GM19099 (cell line): ENCODE measurements around the gene ALKBH3.

Experiments used
- POLR2A ChIP-seq: IDR thresholded peaks from 3 replicates; pipeline ENCODE4 v1.6.1; 2011; ENCODE audit warnings: low read depth; ENCODE audit not compliant: insufficient read length; ENCODE audit errors: extremely low read depth

ALKBH3 gene

DNA sequence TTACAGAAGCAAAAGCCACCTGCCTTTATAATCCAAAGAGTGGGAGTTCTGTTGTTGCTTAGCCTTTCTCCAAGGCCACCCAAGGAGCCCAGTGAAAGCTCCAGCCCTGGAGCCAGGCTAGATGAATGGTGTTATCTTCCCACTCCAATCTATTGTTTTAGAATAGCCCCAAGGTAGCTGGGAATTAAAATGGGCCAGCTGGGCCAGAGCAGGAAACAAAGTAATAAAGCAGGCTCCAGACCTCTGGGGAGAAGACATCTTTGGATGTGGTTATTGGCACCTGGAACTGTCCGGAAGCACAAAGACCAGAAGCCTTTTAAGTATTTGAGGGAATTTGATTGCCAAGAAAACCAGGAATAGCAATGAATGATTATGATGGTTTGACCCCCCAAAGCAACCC is 70.6 kb downstream of the ALKBH3 start:
- no peak for TF ChIP-seq POLR2A

DNA sequence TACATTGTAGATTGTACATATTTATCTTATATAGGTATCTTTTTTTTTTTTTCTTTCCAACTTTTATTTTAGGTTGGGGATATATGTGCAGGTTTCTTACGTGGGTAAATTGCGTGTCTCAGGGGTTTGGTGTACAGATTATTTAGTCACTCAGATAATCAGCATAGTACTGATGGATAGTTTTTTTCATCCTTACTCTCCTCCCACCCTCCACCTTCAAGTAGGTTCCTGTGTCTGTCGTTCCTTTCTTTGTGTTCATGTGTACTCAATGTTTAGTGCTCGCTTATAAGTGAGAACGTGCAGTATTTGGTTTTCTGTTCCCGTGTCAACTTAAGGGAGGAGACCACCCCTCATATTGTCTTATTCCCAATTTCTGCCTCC is 71.4 kb downstream of the ALKBH3 start:
- TF ChIP-seq POLR2A = no peak

DNA sequence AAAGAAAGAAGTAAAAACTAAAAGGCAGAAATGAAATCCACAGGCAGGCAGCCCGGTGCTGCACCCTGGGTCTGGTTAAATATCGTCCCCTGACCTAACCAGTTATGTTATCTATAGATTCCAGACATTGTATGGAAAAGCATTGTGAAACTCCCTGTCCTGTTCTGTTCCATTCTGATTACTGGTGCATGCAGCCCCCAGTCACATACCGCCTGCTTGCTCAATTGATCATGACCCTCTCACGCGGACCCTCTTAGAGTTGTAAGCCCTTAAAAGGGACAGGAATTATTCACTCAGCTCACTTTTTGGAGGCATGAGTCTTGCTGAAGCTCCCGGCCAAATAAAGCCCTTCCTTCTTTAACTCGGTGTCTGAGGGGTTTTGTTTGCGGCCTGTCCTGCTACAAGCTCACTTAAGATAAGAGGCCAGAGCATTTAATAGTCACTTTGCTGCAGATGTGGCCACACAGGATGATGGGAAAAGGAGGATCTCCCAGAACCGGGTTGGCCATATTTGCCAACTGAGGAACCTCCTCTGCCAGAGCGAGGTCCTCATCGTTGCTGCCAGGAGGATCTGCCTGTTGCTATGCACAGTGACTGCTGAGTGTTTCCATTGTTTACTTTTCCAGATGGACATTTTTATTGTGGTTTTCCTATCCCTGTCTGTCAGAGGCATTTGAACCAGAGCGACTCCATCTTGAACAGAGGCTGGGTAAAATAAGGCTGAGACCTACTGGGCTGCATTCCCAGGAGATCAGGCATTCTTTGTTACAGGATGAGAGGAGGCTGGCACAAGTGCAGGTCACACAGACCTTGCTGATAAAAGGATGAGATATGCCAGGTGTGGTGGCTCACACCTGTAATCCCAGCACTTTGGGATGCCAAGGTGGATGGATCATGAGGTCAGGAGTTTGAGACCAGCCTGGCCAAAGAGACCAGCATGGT is 72.0 kb downstream of the ALKBH3 start:
- TF ChIP-seq POLR2A = no peak

DNA sequence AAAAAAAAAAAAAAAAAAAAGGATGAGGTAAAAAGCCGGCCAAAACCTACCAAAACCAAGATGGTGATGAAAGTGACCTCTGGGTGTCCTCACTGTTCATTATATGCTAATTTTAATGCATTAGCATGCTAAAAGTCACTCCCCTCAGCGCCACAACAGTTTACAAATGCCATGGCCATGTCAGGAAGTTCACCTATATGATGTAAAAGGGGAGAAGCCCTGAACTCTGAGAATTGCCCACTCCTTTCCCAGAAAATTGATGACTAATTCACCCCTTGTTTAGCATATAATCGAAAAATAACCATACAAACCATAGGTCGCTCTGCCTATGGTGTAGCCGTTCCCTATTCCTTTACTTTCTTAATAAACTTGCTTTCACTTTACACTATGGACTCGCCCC is 72.9 kb downstream of the ALKBH3 start:
- no peak for TF ChIP-seq POLR2A

DNA sequence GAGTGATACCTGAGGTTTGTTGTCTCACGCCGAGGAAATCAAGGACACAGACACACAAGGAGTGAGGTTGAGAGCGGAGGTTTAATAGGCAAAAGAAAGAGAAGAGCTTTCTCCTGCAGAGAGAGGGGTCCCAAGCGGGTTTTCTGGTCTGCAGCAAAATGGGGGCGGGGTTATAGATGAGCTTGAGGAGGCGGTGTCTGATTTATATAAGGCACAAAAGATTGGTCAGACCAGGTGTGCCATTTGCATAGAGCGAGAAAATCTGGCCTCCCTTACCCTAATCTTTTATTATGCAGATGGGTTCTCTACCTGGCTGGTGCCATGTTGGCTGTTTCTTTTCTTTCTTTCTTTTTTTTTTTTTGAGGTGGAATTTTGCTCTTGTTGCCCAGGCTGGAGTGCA is 73.6 kb downstream of the ALKBH3 start:
- no peak for TF ChIP-seq POLR2A

DNA sequence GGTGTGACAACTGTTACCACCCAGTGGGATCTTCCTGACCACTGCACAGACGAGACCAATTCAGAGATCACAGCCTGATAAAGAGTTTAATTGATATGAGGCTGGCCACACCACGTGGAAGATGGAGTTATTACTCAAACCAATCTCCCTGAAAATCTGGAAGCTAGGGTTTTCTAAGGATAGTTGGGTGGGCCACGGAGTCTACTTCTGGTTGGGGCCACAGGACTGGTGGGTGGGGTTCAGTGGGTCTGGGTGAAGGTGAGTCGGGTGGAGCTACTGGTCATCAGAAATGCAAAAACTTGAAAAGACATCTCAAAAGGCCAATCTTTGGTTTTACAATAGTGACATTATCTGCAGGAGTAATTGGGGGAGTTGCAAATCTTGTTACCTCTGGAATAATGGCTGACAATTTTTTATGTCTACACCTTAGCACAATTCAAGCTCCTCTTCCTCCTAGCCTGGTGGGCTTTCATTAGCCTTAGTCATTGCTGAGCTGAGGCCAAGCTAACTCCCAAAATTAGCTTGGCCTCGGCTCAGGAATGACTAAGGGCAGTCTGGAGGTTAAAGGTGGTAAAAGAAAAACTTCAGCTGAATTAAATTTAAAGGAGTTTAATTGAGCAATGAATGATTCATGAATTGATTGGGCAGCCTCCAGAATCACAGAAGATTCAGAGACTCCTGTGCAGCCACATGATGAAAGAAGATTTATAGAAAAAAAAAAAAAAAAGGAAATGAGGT is 74.9 kb downstream of the ALKBH3 start:
- no peak for TF ChIP-seq POLR2A

DNA sequence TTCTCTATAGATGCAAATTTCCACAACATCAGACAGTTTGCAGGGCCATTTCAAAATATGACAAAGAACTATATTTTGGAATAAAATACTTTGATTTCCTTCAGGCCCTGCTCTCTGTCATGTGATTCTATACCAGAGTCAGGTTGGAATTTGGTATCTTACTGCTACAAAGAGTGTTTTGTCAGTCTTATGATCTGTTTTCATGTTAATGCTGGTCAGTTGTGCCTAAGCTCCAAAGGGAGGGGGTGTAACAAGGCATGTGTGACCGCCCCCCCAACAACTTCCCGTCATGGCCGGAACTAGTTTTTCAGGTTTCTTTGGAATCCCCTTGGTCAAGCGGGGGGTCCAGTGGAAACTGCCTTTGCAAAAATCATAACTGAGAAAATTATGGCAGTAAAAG is 76.9 kb downstream of the ALKBH3 start:
- TF ChIP-seq POLR2A = no peak

DNA sequence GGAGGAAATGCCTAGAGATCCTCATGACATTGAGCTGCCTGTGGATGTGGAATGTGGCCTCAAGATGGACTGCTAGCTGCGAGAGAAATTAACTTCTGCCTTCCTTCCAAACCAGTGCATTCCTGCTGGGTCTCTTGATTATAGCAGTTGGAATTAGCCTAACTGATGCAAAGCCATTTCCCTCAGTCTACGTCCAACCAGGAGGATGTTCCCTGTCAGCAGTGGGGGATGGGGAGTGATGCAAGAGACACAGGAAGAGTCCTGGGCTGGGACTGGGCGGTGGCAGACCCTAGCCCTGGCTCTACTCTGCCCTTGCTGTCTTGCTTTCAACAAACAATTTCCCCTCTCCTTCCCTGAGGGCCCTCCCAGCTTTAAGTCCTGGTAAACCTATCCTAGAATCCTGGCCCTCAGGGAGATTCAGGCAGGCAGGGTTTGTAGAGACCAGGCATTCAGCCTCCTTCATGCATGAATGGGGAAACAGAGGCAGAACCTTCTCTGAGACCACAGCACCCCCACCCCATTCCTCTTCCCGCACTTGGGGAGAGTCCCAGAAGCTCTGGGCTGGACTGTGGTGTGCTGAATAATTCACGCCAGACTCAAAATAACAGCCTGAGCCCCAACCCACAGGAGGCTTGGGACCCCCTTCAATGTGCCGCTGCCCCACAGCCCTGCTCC is 78.8 kb downstream of the ALKBH3 start:
- TF ChIP-seq POLR2A = no peak

DNA sequence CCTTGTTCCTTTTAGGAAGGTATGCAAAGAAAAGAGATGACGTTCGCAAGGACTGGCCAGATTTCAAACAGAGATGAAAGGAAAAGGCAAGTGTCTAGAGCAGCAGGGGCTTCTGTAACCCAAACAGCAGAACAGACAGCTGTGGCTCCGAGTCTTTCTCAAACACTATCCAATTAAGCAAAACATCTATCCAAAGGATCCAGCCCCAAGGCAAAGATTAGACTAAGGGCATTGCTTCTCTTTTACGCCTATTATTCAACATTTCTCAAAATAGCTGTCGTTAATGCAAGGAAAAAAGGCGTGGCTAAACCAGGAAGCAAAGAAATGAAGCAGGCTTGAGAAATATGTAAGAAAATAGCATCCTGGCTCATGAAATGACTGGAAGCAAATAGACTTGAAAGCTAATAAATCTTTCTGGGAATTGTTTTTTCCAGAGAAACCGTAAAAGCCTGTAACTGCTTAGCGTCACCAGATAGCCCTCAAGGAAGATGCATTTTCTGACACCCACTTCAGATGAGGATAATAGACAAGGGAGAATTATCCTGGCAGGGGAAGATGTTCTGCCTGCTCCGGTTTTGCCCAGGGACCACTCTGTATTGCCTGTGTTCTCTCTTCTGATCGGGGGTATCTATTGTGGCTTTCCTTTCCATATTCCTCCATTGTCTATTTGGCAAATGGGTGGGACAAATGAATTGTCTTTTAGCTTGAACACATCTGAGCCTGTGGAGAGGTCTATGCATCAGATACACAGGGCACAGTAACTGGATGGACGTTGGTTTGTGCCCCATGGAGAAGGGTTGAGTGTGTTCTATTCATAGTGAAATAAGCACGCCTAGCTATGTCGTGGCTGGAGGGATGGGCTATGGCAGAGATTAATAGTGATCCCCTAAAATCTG is 82.0 kb downstream of the ALKBH3 start:
- TF ChIP-seq POLR2A = no peak

DNA sequence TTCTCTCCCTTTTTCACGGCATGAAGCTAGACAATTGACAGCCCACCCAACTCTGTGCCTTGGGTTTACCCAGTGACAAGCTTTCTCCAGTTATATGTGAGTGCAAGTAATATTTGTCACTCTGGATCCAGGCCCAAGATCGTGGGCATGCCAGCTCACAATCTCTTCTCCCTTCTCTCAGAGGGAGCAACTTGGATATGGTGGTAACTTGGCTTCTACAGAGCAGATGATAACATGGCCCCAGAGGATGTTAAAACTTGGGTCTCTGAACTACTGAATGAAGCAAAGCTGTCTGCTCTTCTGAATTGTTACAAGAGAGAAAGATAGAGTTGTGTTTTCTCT is 82.6 kb downstream of the ALKBH3 start:
- TF ChIP-seq POLR2A = no peak

DNA sequence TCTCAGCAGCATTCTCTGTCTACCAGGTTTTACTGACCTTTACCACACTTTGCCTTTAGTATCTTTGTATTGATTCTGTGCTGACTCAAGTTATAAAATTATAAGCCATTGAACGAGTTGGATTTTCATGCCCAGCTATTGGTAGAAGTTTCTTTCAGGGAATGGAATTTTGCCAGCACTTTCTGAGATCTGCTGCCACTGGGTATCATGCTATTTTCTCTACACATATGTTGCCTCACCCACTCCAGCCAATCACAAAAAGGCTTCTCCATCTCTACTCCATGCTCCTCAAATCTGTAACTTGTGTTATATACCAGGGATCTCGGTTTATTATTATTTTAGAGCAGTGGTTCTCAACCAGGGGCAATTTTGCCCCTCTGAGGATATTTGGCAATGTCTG is 87.0 kb downstream of the ALKBH3 start:
- TF ChIP-seq POLR2A = no peak

DNA sequence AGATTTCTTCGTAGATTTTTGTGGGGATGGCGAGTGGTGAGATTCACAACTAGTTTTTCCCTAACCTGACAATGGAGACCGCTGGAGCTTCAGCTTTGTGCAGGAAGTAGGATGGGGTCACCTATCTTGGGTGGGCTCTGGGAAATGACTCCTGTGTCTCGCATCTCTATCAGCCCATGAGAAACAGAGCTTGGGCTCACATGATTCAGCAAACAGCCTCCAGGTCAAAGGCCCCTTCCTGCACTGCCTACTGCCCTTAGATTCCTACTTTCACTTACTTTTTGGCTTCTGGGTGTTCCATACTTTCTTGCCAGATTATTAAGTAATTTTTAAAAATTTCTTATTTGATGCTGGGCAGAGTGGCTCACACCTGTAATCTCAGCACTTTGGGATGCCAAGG is 88.1 kb downstream of the ALKBH3 start:
- no peak for TF ChIP-seq POLR2A

DNA sequence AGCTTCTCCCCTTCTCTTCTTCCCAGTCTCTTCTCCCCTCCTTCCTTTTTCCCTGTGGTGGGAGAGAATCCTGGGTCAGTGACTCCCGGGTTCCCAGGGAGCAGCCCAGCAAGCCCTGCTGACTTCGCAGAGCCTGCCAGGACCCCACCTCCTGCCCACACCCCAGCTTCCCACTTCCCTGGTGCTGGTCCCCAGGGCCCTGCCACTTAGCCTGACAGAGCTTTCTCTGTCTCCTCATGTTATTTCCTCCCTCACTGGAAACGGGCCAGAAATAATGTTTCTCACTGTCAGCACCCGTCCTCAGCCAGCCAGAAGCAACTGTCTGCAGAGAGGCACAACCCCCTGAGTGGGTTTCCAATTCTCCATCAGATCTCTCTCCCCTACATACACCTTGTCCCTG is 88.9 kb downstream of the ALKBH3 start:
- no peak for TF ChIP-seq POLR2A
